ENCODE measurements around the gene MIB1.

The MIB1 gene

DNA sequence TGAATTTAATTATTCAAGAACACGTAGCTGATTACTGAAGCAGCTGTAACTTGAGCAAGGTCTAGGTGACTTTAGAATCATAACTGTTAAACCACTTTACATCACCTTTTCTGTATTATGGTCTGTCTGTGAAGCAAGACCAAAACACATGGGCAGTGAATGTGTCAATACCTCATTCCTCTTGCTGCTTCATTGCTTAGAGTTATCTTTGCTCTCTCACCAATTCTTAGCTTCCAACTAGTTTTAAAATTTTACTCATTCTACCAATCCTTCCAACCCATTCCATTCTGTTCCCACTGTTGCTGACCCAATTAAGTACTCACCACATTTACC lies 80.2 kb downstream of the MIB1 start:
- DNase-seq = no peak

DNA sequence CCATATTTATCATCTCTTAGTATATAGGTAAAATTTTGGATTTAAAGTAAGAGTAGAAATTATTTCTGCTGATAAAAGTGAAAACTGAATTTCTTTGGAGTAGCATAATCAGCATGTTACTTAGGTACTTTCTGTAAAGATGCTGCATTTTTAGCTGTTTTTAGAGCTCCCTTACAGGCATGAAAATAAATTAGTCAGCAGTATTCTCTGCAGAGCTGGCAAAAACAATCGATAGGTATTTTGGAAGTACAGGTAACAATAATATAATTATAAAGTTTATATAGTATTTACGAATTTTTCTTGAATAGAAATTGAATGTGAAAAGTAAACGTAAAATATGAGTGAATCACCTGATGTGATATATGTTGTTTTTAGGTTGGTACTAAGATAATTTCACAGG lies 83.3 kb downstream of the MIB1 start:
- DNase-seq = no peak

DNA sequence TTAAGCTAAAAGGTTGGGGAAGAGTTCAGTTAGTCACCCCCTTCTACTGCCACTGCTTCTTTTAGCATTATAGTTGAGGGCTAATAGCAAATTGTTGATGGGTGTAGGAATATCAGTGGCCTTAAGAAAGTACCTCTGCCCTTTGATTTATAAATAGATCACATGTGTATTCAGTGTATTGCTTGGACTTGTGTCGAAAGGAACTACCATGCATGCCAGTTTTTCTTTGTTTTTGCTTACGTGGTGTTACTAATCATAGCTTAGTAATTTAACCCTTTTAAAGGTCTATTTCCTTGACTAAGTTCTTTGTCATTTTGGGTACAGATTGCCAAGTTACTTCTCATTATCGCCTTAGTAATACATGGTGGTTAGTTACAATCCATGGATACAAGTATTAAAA lies 85.6 kb downstream of the MIB1 start:
- no peak for DNase-seq

DNA sequence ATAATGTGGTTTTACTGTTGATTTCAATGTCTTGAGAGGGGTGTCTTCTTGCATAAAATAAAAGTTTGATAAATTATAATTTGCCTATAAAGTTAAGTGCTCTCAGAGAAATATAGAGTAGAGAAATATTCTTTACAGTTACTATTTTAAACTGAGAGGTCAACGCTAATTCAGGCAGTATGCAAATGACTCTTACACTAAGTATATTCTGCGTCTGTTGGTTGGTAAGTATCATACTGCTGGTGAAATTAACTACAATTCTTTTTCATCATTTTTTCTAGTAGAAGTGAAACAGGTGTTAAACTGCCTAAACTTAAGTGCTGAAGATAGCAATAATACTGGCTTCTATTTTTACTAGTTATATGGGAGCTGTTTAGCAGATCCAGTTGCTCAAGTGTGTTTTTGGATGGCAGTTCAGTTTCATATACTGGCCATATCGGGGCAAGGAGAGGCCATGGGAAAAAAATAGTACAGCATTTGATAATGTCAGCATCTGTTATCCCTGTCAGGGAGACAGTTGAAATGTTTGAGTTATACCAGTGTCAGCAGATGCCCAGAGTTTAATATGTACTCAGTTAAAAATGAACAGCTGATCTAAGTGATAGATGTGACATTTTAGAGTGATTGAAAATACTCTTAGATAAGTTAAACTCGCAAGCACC lies 86.2 kb downstream of the MIB1 start:
- DNase-seq = no peak

DNA sequence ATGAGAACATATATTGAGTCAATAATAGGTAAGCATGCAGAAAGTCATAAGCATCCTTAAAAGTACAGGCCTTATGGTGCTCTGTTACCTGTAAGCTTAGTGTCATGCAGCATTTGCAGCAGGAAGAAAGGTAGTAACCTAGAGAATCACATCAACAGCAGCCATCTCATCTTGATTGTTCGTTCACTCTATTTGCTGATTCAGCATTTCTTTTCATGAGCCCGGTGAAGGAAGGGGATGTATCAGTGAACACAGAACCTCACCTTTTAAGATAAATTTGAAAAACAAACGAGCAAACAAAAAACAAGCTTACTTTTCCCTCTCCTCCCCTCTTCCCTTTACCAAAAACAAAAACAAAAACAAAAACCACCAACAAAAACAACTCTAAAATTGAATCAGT lies 89.9 kb downstream of the MIB1 start:
- DNase-seq = no peak

DNA sequence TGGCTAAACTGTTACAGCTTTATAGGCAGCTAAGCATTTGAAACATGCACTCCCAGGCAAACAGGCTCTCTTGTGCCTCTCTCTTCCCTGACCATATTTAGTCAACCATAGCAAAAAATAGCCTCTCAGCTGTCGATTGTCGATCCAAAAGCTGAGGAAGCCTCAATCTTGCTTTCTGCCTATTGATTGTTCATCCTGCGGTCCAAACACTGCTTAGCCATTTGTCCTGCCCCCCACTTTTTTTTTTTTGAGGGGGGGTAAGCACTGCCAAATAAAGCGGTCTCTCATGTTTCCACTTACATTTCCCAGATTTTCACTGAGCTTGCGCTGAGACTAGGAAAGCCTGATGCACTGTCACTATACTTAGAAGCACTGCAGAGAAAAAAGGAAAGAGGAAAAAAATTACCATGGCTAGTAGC lies 90.8 kb downstream of the MIB1 start:
- DNase-seq = no peak

DNA sequence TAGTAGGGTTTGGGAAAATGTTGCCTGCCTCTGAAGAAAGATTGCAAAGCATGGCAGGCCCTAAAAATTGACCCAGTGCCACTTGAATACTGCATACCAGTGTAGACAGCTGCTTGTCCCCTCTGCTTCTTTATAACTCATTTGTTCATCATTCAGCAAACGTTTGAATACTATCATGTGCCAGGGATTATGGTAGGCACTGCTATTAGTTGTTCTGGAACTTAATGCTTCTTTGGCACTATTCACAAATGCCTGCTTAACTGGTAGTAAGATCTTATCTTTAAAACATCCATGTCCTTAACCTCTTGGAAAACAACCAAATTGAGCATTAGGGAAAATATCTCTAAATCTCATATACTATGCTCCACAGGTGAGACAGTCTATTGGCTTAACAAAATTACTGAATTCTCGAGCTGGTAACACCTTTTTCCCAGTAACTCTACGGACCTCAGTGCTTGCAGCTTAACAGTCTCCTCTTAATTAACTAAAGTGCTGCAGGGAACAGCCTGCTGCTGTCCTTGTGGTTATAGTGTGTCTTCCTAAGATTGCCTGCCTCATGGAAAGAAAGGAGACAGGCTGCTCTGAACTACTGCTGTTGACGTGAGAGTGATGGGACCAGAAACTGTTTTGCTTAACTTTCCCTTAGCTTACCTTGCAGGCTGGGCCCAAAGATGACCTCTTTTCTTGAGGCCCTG lies 93.2 kb downstream of the MIB1 start:
- DNase-seq = no peak

DNA sequence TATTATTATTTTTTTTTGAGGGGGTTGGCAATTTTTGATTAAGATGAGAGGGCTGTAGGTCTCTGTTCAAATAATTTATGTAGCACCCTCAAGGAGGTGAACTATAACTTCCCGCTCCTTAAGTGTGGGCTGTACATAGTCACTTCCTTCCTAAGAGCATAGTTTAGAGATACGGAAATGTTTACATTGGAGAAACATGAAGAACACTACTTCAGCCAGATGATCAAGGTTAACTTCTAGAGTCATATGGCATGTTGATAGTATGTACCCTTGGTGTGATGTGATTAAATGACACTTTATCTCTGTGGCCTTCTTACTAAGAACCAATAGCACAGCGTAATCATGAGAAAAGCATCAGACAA lies 93.7 kb downstream of the MIB1 start:
- no peak for DNase-seq

DNA sequence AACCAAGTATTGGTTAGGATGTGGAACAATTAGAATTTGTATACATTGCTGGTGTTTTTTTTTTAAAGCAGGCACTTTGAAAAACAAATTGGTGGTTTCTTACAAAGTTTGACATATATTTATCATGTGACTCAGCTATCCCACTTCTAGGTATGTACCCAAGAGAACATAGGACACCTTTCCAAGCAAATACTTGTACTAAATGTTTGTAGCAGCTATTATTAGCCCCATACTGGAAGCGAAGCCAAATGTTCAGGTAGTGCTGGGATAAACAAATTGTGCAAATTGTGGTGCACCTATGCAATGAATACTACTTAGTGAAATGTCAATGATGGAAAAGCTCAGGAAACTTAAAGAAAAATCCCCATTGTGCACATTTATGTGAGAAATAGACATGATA lies 101.0 kb downstream of the MIB1 start:
- DNase-seq = no peak

DNA sequence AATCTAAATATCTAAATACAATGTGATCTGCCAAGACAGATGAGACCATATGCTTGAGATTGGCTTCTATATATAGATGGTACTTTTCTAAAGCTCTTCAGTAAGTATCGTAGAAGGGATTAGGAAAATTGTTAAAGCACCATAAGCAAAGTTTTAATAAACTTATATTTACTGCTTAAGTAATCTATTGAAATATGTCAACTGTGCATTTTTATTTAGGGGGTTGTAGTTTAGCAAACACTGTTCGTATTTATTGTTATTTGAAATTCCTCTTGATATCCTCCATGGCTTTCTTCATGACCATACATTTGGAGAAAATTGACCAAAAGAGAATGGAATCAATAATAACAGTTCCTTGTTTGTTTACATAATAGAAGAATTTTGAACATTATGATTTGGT lies 102.7 kb downstream of the MIB1 start:
- no peak for DNase-seq

DNA sequence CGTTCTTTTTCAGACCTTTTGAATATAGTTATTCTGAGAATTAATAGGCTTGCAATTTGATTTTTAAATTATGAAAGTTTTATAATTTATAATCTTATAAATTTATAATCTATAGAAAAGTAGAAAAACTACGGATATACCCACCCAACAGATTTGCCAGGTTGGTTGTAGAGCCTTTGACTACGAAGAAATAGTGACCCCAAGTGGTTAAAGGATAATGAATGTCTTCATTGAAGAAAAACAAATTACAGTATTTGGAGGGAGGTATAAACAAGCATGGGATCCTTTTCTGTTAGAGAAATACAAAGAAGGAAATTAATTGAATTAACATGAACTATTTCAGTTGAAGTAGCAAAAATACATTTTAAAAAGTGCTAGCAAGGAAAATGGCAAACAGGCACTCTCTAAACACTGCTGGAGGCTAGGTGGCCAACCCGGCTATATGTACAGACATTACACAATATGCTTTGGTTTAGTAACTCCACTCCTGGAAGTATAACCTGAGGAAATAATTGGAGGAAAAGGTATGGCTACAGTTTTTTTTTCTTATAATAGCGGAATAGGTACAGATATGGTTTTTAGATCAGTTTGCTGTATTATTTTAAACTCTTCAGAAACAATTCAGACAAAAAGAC lies 110.9 kb downstream of the MIB1 start:
- no peak for DNase-seq

DNA sequence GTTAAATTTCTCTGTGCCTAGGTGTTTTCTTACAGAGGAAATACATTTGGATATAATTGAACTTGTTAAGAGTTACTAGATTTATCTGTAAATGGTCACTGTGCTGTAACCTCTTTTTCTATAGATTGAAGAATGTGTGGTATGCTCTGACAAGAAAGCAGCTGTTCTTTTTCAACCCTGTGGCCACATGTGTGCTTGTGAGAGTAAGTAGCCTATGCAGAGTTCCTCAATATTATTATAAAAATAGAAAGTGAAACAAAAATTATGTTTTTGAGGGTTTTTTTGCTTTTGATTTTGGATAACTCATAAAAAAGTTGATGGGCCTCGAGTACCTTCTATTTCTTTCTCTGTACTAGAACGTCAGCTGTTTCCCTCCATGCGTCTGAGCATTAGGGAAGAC lies 112.4 kb downstream of the MIB1 start:
- DNase-seq = no peak

DNA sequence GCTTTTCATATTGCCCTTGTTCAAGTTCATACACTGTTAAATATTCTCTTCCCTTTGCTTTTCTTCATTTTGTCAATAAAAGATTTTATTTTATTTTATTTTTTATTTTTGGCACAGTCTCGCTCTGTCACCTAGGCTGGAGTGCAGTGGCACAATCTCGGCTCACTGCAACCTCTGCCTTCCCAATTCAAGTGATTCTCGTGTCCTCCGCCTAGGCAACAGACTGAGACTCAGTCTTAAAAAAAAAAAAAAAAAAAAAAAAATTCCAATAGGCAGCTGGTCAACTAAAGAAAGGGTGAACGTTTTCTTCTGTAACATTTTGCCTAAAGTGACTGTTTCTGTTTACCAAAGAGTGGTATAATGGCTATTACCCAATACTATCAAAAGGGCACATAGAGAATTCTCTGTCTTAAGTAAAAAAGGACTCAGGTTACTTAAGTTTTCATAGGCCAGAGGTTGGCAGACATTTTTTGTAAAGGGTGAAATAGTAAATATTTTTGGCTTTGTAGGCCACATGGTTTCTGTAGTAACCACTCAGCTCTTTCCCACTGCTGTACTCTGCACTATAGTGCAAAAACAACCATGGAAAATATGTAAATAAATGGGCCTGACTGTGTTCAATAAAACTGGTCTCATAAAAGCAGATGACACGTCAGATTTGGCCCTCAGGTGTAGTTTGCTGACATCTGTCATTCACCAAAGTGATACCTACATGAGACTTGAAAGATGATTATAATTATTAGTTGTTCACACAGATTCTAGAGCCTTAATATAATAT lies 113.4 kb downstream of the MIB1 start:
- DNase-seq = no peak

DNA sequence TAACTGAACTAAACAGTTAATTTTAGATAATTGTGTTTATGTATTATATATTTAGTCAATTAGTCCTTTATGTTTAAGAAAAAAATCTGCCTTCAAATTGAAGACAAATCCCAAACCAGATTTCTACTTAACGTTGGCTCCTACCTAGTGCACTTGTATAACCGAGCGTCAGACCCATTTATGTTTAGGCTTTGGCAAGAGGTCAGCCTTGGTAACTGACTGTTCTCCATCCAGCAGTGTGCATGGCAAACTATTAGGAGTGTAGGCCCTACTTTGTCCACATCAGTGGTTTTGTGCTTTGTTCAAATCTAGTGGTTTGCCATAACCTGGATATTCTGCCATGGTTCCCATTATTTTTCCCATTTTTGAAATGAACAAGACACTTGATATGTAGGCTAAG lies 114.8 kb downstream of the MIB1 start:
- no peak for DNase-seq

DNA sequence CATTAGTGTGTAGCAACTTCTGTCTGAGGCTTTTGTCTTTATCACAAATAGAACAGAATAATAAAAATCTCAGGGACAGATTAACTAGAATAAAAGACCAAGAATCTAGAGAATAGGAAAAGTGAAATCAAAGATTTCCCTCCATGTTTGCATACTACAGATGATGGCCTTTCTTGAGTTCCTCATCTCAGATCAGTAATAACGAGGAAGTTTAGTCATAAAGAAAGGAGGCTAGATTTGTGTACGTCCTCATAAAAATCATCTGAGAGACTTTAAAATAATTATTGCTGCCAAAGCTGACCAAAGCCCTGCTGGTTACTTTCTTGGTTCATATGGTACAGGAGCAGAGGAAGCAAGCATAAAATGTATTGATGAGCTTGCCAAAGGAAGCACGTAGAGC lies 117.3 kb downstream of the MIB1 start:
- no peak for DNase-seq

DNA sequence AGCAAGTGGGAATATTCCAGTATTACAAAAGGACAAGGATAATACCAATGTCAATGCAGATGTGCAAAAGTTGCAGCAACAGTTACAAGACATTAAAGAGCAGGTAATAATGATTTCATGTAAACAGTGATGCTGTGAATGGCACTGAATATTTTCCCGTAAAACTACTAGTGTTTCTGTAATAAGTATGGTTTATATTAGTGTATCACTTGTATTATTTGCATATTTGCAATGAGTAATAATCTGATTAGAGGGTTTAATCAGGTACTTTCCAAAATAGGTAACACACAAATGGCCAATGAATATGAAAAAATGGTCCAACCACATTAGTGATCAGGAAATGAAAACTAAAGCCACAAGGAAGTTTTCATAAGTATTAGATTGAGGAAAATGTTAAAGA lies 118.0 kb downstream of the MIB1 start:
- no peak for DNase-seq

DNA sequence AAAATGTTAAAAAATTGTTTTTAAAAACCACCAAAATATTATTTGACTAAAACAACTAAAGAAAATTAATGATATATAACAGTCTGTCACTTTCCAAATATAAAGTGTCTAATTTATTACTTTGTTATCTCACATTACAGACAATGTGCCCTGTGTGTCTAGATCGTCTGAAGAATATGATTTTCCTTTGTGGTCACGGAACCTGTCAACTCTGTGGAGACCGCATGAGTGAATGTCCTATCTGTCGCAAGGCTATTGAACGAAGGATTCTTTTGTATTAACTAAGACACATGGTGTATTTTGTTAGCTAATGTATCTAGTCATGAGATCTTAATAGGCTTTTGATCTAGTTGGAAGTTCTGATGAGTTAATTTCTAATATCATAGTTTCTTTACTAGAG lies 123.8 kb downstream of the MIB1 start:
- DNase-seq = no peak

DNA sequence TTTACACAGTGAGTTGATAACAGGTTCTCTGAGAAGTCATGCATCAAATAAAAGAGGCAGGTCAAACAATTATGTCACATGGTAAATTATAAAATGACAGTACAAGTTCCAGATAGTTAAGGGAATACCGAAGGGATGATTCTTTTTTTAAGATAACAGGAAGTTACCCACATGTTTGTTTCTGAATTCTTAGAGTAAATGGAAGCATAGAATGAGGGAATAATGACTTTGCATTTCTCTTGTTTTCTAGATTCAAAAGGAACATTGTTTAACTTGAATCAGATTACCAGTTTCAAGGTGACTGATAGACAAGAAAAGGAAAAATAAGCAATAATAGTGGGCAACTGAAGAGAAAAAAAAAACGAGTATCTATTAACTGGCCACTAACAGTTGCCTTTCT lies 124.5 kb downstream of the MIB1 start:
- DNase-seq = no peak

DNA sequence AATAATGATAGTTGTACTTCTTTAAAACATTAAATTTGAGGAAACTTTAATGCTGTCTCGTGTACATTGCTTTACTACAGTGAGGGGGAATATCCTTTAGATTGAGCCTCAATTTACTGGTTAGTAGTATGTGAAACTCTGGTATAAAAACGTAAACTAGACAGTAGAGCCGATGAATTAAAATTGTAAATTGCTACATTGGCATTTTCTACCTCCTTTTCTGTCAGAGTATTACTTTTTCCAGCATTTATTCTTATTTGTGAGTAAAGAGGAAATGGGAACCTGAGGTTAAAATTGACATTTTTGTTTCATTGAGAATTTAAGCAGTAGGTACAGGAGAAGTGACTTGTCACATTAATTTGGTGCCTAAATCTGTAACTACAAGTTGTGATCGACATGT lies 128.2 kb downstream of the MIB1 start:
- no peak for DNase-seq

DNA sequence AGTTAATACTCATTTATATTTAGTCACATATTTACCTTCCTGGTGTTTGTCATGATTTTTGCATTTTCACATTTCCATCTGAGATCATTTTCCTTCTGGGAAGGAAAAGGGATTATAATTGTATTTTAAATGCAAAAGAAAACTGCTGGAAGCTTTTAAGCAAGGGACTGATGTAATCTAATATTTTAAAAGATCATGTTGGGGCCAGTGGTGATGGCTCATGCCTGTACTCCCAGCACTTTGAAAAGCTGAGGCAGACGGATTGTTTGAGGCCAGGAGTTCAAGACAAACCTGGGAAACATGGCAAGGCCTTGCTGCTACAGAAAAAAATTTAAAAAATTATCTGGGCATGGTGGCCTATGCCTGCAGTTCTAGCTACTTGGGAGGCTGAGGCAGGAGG lies 149.0 kb downstream of the MIB1 start:
- DNase-seq = no peak

DNA sequence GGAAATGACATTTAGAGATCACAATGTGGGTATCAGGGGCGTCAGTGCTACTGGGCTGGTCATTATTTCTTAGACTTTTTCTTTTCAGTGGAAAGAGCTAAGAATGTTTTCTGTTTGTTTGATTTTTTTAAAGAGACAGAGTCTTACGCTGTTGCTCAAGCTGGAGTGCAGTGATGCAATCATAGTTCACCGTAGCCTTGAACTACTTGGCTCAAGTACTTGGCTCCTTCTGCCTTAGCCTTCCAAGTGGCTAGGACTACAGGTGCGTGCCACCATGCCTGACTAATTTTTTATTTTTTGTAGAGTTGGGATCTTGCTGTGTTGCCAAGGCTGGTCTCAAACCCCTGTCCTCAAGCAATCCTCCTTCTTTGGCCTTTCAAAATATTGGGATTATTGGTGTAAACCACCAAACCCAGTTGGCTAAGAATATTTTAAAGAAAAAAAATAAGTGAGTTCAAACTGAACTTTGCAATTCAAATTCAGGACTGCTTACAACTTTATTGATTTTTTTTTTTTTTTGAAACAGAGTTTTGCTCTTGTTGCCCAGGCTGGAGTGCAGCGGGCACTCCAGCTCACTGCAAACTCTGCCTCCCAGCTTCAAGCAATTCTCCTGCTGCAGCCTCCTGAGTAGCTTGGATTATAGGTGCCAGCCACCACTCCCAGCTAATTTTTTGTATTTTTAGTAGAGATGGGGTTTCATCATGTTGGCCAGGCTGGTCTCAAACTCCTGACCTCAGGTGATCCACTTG lies 154.2 kb downstream of the MIB1 start:
- no peak for DNase-seq

DNA sequence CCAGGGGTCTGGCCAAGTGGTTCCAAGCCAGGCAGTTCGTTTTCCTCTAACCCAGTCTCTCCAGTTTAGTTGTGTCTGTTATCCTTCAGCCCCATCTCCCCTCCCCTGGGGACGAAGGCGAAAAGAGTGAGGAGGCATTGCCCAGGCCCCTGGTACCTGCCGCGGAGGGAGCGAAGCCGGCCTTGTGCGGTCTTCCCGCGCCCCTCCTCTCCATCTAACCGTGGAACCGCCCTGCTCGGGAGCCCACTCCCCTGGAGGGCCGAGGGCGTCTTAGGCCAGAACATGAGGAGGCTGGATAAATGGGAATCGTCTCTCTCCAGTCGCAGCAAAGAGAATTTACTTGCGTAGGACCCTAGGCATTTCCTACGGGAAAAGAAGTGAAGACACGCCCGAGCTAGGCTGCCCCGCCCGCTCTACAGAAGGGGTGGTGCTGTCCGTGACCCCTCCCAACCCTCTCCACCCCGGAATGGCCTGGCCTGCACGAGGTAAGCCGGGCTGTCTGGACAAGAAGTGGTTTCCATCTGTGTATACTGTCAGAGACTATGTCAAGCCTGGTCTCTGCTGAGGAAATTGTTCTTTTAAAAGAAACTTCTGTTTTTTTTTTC lies 156.2 kb downstream of the MIB1 start:
- DNase-seq = no peak

DNA sequence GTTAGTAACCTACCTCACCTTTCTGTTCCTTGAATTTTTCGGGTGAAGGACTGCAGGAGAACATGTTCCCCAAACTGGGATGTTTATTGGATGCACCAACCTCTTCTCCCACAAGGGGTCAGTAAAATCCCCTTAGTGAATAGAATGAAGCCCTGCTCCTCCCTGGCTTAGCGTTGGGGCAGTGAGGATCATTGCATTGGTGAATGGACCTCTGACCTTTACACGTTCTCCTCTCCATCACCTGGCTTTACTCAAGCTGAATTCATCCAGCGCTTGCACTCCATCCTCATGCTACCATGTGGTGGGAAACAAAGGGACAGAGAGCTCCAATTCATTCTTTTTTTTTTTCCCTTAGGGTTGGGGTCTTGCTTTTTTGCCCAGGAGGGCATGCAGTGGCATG lies 157.2 kb downstream of the MIB1 start:
- no peak for DNase-seq
